ENCODE results near the gene TM4SF18.

GRCh38 chr3:149375501-149376196, 42.2 kb upstream of the TM4SF18 start:
- no peak for TF ChIP-seq CTCF (IDR thresholded peaks at IDR 0.05 in 4 of 5, conservative IDR thresholded peaks at IDR 0.05 in 1 of 5)
- no peak for TF ChIP-seq POLR2A (IDR thresholded peaks at IDR 0.05)

Data from gastrocnemius medialis (tissue), 4 donors.